H1 (cell line): ENCODE data around the gene FOXP4. TPM values are rescaled to one million over a fixed set of nuclear protein-coding genes. Genes with fewer than 3 reads are reported as not detected.
A peak's percentile ranks its signal among the peaks of the same experiment; 100 is the strongest.

ENCODE experiments used
- CTCF ChIA-PET: fragments of 300-600 bp; sonication (Branson Sonifier 250); formaldehyde crosslinking; loops from one replicate; lab custom pipeline; 2021; ENCODE audit not compliant: partially characterized antibody; lab: Charles Lee
- POLR2A ChIA-PET: fragments of 300-600 bp; sonication (Branson Sonifier 250); formaldehyde crosslinking; loops from one replicate; lab custom pipeline; 2021; ENCODE audit warnings: inconsistent platforms; ENCODE audit not compliant: partially characterized antibody; lab: Charles Lee
- DNase-seq, 2 experiments: peaks; one replicate each; pipeline versions ENCODE4 v3.0.0 to v3.0.0-alpha.2; 2010 to 2022; ENCODE audit warnings: low spot score in 2 of 2, low read depth in 1 of 2, mixed read lengths in 1 of 2
- FAIRE-seq: peaks from 2 replicates; lab custom pipeline; 2011; peaks lifted over from hg19 to GRCh38; lab: Jason Lieb, UNC
- H2AFZ ChIP-seq: 2 replicates; pipeline ENCODE4 v1.8.1; 2012; ENCODE audit warnings: low read length, inconsistent platforms
- H2AK5ac ChIP-seq: 2 replicates; pipeline ENCODE4 v1.6.1; 2013; ENCODE audit warnings: low read depth, low read length
- H2BK120ac ChIP-seq: replicated peaks from 2 replicates; pipeline ENCODE3; 2013; ENCODE audit warnings: low read depth, low read length, inconsistent platforms
- H2BK12ac ChIP-seq: 2 replicates; pipeline ENCODE4 v1.6.1; 2013; ENCODE audit warnings: low read depth, low read length
- H2BK15ac ChIP-seq: 2 replicates; pipeline ENCODE4 v1.6.1; 2013; ENCODE audit warnings: low read length
- H2BK20ac ChIP-seq: 2 replicates; pipeline ENCODE4 v1.6.1; 2013; ENCODE audit warnings: low read length
- H2BK5ac ChIP-seq: 2 replicates; pipeline ENCODE4 v1.6.1; 2013; ENCODE audit warnings: low read depth, low read length
- H3K14ac ChIP-seq: 2 replicates; pipeline ENCODE4 v1.6.1; 2013; ENCODE audit warnings: inconsistent platforms; ENCODE audit not compliant: insufficient read length
- H3K18ac ChIP-seq: 2 replicates; pipeline ENCODE4 v1.6.1; 2013; ENCODE audit warnings: low read length; ENCODE audit errors: extremely low read depth
- H3K23ac ChIP-seq: 2 replicates; pipeline ENCODE4 v1.6.1; 2013; ENCODE audit warnings: inconsistent platforms; ENCODE audit not compliant: insufficient read length
- H3K23me2 ChIP-seq: 2 replicates; pipeline ENCODE4 v1.6.1; 2013; ENCODE audit warnings: low read depth, low read length
- H3K27ac ChIP-seq: 2 replicates; pipeline ENCODE4 v1.6.1; 2011; ENCODE audit warnings: low read depth, low read length, inconsistent platforms
- H3K27me3 ChIP-seq, 4 experiments: replicated peaks in 1 of 4; 1 replicate in 1 of 4; 2 replicates in 3 of 4; pipeline versions ENCODE4 v1.6.1 to v1.8.1; 2011 to 2013; ENCODE audit warnings: low read length in 3 of 4, mild to moderate bottlenecking in 3 of 4, inconsistent platforms in 2 of 4, mixed read lengths in 2 of 4, moderate library complexity in 1 of 4; ENCODE audit not compliant: control insufficient read depth in 3 of 4, insufficient read depth in 3 of 4; ENCODE audit errors: extremely low read depth in 1 of 4
- H3K36me3 ChIP-seq, 4 experiments: 2 replicates each; pipeline versions ENCODE4 v1.6.1 to v1.8.1; 2011 to 2013; ENCODE audit warnings: mild to moderate bottlenecking in 4 of 4, low read length in 3 of 4, moderate library complexity in 2 of 4, control low read depth in 1 of 4, inconsistent platforms in 1 of 4; ENCODE audit not compliant: insufficient read depth in 4 of 4, control insufficient read depth in 2 of 4
- H3K4ac ChIP-seq: replicated peaks from 2 replicates; pipeline ENCODE3; 2013; ENCODE audit warnings: low read length, low read depth, mixed read lengths, inconsistent platforms; ENCODE audit not compliant: insufficient read length
- H3K4me1 ChIP-seq, 4 experiments: replicated peaks in 1 of 4; 1 replicate in 1 of 4; 2 replicates in 3 of 4; pipeline versions ENCODE4 v1.6.1 to v1.8.1; 2011 to 2013; ENCODE audit warnings: low read length in 3 of 4, inconsistent platforms in 2 of 4, mixed read lengths in 1 of 4; ENCODE audit not compliant: insufficient read depth in 4 of 4, control insufficient read depth in 3 of 4
- H3K4me2 ChIP-seq, 2 experiments: 2 replicates each; pipeline versions ENCODE4 v1.6.1 to v1.8.1; 2011 to 2013; ENCODE audit warnings: low read depth in 2 of 2, low read length in 2 of 2, control low read depth in 1 of 2, inconsistent platforms in 1 of 2, mild to moderate bottlenecking in 1 of 2; ENCODE audit not compliant: insufficient read depth in 1 of 2
- H3K4me3 ChIP-seq, 4 experiments: fragments of 200-600, 300-600 bp in 1 of 4; sonication (generic), shearing (Covaris generic), sonication (Bioruptor Twin) in 1 of 4; 2 replicates each; pipeline versions ENCODE4 v1.5.1 to v1.8.1; 2011 to 2016; ENCODE audit warnings: low read length in 4 of 4, low read depth in 3 of 4, control low read depth in 2 of 4, inconsistent platforms in 2 of 4, mild to moderate bottlenecking in 2 of 4, mixed read lengths in 1 of 4, moderate library complexity in 1 of 4; ENCODE audit not compliant: insufficient read depth in 2 of 4; ENCODE audit errors: extremely low read depth in 1 of 4
- H3K56ac ChIP-seq: replicated peaks from 2 replicates; pipeline ENCODE3; 2013; ENCODE audit warnings: low read depth, mild to moderate bottlenecking, mixed read lengths, low read length, inconsistent platforms; ENCODE audit not compliant: insufficient read length
- H3K79me1 ChIP-seq: 2 replicates; pipeline ENCODE4 v1.6.1; 2013; ENCODE audit warnings: low read depth, low read length, control low read depth
- H3K79me2 ChIP-seq, 2 experiments: 2 replicates each; pipeline versions ENCODE4 v1.6.1 to v1.8.1; 2012 to 2013; ENCODE audit warnings: low read length in 2 of 2, mild to moderate bottlenecking in 2 of 2, inconsistent platforms in 1 of 2; ENCODE audit not compliant: insufficient read depth in 2 of 2, control insufficient read depth in 1 of 2
- H3K9ac ChIP-seq, 4 experiments: replicated peaks in 1 of 4; 1 replicate in 1 of 4; 2 replicates in 3 of 4; pipeline versions ENCODE4 v1.6.1 to v1.8.1; 2011 to 2013; ENCODE audit warnings: low read depth in 3 of 4, low read length in 3 of 4, control low read depth in 2 of 4, mild to moderate bottlenecking in 2 of 4, moderate library complexity in 2 of 4, inconsistent platforms in 1 of 4; ENCODE audit errors: extremely low read depth in 1 of 4
- H3K9me3 ChIP-seq, 2 experiments: 2 replicates each; pipeline versions ENCODE4 v1.6.1 to v1.8.1; 2012 to 2013; ENCODE audit warnings: mild to moderate bottlenecking in 2 of 2, moderate library complexity in 2 of 2, control low read depth in 1 of 2, inconsistent platforms in 1 of 2, low read depth in 1 of 2, low read length in 1 of 2, mixed read lengths in 1 of 2; ENCODE audit not compliant: insufficient read depth in 2 of 2
- H4K20me1 ChIP-seq, 2 experiments: replicated peaks in 1 of 2; 2 replicates each; pipeline versions ENCODE3 to v1.8.1; 2011 to 2013; ENCODE audit warnings: inconsistent platforms in 2 of 2, low read length in 2 of 2, mild to moderate bottlenecking in 1 of 2; ENCODE audit not compliant: insufficient read depth in 2 of 2, control insufficient read depth in 1 of 2
- H4K5ac ChIP-seq: 2 replicates; pipeline ENCODE4 v1.6.1; 2013; ENCODE audit warnings: low read length, low read depth, mixed read lengths, inconsistent platforms; ENCODE audit not compliant: insufficient read length
- H4K8ac ChIP-seq: 2 replicates; pipeline ENCODE4 v1.8.0; 2013; ENCODE audit warnings: mild to moderate bottlenecking, moderate library complexity, low read length, inconsistent platforms; ENCODE audit not compliant: insufficient read depth; ENCODE audit errors: extremely low read depth
- H4K91ac ChIP-seq: replicated peaks from 2 replicates; pipeline ENCODE3; 2013; ENCODE audit warnings: low read length, mixed read lengths, inconsistent platforms; ENCODE audit not compliant: insufficient read length
- BRCA1 ChIP-seq: IDR thresholded peaks from 2 replicates; pipeline ENCODE4 v1.6.1; 2012; ENCODE audit warnings: low read depth, low read length, improper control_type of control experiment
- EZH2 ChIP-seq: fragments of 200-600 bp; sonication (generic); IDR thresholded peaks from 2 replicates; pipeline ENCODE4 v1.7.1; 2012; ENCODE audit warnings: low read depth, mild to moderate bottlenecking, moderate library complexity, low read length, inconsistent platforms; ENCODE audit not compliant: severe bottlenecking
- GABPA ChIP-seq: IDR thresholded peaks from 2 replicates; pipeline ENCODE4 v1.6.1; 2011; ENCODE audit warnings: mild to moderate bottlenecking, low read length, moderate library complexity, borderline replicate concordance; ENCODE audit not compliant: insufficient read depth
- JUND ChIP-seq: IDR thresholded peaks from 2 replicates; pipeline ENCODE4 v1.6.1; 2011; ENCODE audit warnings: mild to moderate bottlenecking, improper control_type of control experiment, low read length
- POLR2AphosphoS5 ChIP-seq: IDR thresholded peaks from 2 replicates; pipeline ENCODE4 v1.6.1; 2011; ENCODE audit warnings: low read depth, low read length
- POU5F1 ChIP-seq: IDR thresholded peaks from 2 replicates; pipeline ENCODE4 v1.6.1; 2011; ENCODE audit warnings: low read depth, mild to moderate bottlenecking, low read length, moderate library complexity
- RBBP5 ChIP-seq: IDR thresholded peaks from 2 replicates; pipeline ENCODE4 v1.7.1; 2012; ENCODE audit warnings: low read depth, mild to moderate bottlenecking, inconsistent platforms, low read length, moderate library complexity, borderline replicate concordance
- SIRT6 ChIP-seq: IDR thresholded peaks from one replicate; pipeline ENCODE4 v1.7.1; 2012; ENCODE audit warnings: low read length, inconsistent platforms
- WGBS, 2 experiments: shearing (Covaris generic) in 1 of 2; methylation state at CpG; one replicate each; pipeline versions ENCODE4 v1.1.6 to v1.1.7; 2013 to 2015; ENCODE audit warnings: low lambda C conversion rate in 2 of 2, mixed read lengths in 2 of 2, inconsistent platforms in 1 of 2, low coverage in 1 of 2, missing lambda C conversion rate in 1 of 2; ENCODE audit not compliant: insufficient replicate concordance in 2 of 2, insufficient coverage in 1 of 2, insufficient read length in 1 of 2; ENCODE audit errors: extremely low coverage in 1 of 2, missing lambda C conversion rate in 1 of 2; 5-methylcytosine and 5-hydroxymethylcytosine counted together
- polyA plus RNA-seq, 7 experiments: library from polyadenylated mRNA; depleted of rRNA in 3 of 7; stranded (reverse) in 5 of 7; unstranded in 2 of 7; fragments of >200 nt in 5 of 7; fragments of 200-250 nt in 2 of 7; gene quantifications; 1 replicate in 5 of 7; 2 replicates in 1 of 7; 4 replicates in 1 of 7; pipeline versions ENCODE4 v1.2.1 to v1.2.3, GENCODE V29; 2011 to 2013; ENCODE audit warnings: missing spikeins in 2 of 7, mixed read lengths in 2 of 7
- total RNA-seq: library from RNA; stranded (reverse); fragmentation: NEBNext Ultra II Directional; extraction: Animal tissue kit (Norgen Biotek cat#: 25700); gene quantifications from 2 replicates; pipeline ENCODE4 v1.2.1, GENCODE V29; 2021
- TF ChIP-seq, protein P1 (sequence below): IDR thresholded peaks from 2 replicates; pipeline ENCODE4 v1.6.1; 2012; ENCODE audit warnings: low read length, inconsistent platforms

The FOXP4 gene
- total and polyA plus RNA-seq, 2 of the 8 experiments (the other 6 are each of a cell fraction or from before 2014, with no cell fraction given): 4.8 to 13.3 TPM

- no peak for FAIRE-seq
- no peak overlapping the region for H2BK120ac ChIP-seq
- peak overlapping the region; percentile 66; the same call in 1 of the 2 replicates for H2BK5ac ChIP-seq
- H3K14ac ChIP-seq: no peak overlapping the region
- no peaks in the 10 kb centered on the region for H4K20me1 ChIP-seq
- ChIA-PET CTCF (interaction anchor here (0.7 to 5.1 kb wide), 7 partner anchors 35 to 63 kb away, joined by 3 to 22 read pairs (median 5); no protein-coding TSS in a partner anchor), POLR2A (interaction anchor here (1.0 to 1.6 kb wide), 2 partner anchors 8 to 47 kb away, joined by 3 to 9 read pairs; no protein-coding TSS in a partner anchor)
- no peaks in the 10 kb centered on the region for H3K36me3 ChIP-seq
- peaks cover 8 to 24% (median 17%) of the 10 kb centered on the region in 4 experiments for H3K4me1 ChIP-seq
- 3% methylated on average over 42 of the region's 54 CpGs; no CpG with 5 or more reads in 1 of the 2 experiments for WGBS, 2 experiments
- H3K79me2 ChIP-seq: peaks cover 0 to 5% of the 10 kb centered on the region in 2 experiments; a peak in 1 of 4 replicates
- H3K79me1 ChIP-seq: peaks cover 2% of the 10 kb centered on the region; the same call in 1 of the 2 replicates
- no peak overlapping the region for H3K23ac ChIP-seq
- peak overlapping the region; percentile 61; the same call in 1 of the 2 replicates for H2BK20ac ChIP-seq
- H3K27ac ChIP-seq: no peak overlapping the region
- no peak overlapping the region for H3K9ac ChIP-seq
- H2AFZ ChIP-seq: no peak overlapping the region
- peak overlapping the region; percentile 67 to 89 (median 78) for H3K4me3 ChIP-seq
- H2BK12ac ChIP-seq: peak overlapping the region; percentile 50; the same call in 1 of the 2 replicates
- peaks cover 22% of the 10 kb centered on the region for H3K23me2 ChIP-seq
- DNase-seq: peak in 1 of 2 experiments; percentile 71
- H3K4ac ChIP-seq: no peak overlapping the region
- peak overlapping the region; percentile 57 for H4K5ac ChIP-seq
- H2BK15ac ChIP-seq: peak overlapping the region; percentile 81; the same call in 1 of the 2 replicates
- H3K9me3 ChIP-seq: no peaks in the 10 kb centered on the region
- H3K27me3 ChIP-seq: peaks cover 8 to 69% (median 37%) of the 10 kb centered on the region in 4 experiments; a peak in 6 of 7 replicates
- H3K18ac ChIP-seq: peak overlapping the region; percentile 78
- no peak overlapping the region; the same call in 1 of the 2 replicates for H4K8ac ChIP-seq
- peak overlapping the region; percentile 37 for H3K56ac ChIP-seq
- peak overlapping the region; percentile 89 to 96 for H3K4me2 ChIP-seq
- H4K91ac ChIP-seq: peak overlapping the region; percentile 22
- H2AK5ac ChIP-seq: no peak overlapping the region
- TF ChIP-seq JUND (no peak), SIRT6 (no peak), BRCA1 (no peak), POU5F1 (no peak), RBBP5 (0 out of 2 replicates have a peak, but pooled peaks have one; percentile 2), GABPA (0 out of 2 replicates have a peak, but pooled peaks have one; percentile 59), EZH2 (peak; percentile 51), POLR2AphosphoS5 (no peak)
- TF ChIP-seq, protein P1, sequence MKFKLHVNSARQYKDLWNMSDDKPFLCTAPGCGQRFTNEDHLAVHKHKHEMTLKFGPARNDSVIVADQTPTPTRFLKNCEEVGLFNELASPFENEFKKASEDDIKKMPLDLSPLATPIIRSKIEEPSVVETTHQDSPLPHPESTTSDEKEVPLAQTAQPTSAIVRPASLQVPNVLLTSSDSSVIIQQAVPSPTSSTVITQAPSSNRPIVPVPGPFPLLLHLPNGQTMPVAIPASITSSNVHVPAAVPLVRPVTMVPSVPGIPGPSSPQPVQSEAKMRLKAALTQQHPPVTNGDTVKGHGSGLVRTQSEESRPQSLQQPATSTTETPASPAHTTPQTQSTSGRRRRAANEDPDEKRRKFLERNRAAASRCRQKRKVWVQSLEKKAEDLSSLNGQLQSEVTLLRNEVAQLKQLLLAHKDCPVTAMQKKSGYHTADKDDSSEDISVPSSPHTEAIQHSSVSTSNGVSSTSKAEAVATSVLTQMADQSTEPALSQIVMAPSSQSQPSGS: no peak
Measured at GRCh38 chr6:41637194-41638001, 91.2 kb downstream of the FOXP4 start.
